ENCODE measurements around the gene ZNF316.

- TF ChIP-seq JUN (CRISPR knock-in tag; IDR thresholded peaks at IDR 0.05) (no peak), FOXJ3 (CRISPR knock-in tag; IDR thresholded peaks at IDR 0.05; ENCODE audit: borderline replicate concordance) (no peak), ETV6 (CRISPR knock-in tag; IDR thresholded peaks at IDR 0.05) (0 out of 2 replicates have a peak, but pooled peaks have one; percentile 68), PRDM15 (CRISPR knock-in tag; IDR thresholded peaks at IDR 0.05) (no peak), NFYB (CRISPR knock-in tag; conservative IDR thresholded peaks at IDR 0.05; ENCODE audit: low read depth) (no peak), E2F5 (CRISPR knock-in tag; IDR thresholded peaks at IDR 0.05) (no peak)
Observed at GRCh38 chr7:6614953-6615722, 22.0 kb upstream of the ZNF316 start, which contains the start of gene ZNF853.

All from WTC11 (cell line).